ENCODE measurements around the gene WDR7. TPM values are rescaled to one million over a fixed set of nuclear protein-coding genes. Genes with fewer than 3 reads are reported as not detected.

Gene WDR7
- total and polyA plus RNA-seq, 2 of the 4 experiments (the other 2 are of a cell fraction) = 3.7 to 23.3 TPM

- POLR2A ChIA-PET (ENCODE audit: unreplicated experiment) = no interaction called here
- BruUV-seq (replicated peaks) = no TSS peak
- no peak overlapping the region for H3K56ac ChIP-seq (ENCODE audit: extremely low read depth, insufficient read depth, low read length)
- H3K14ac ChIP-seq (replicated peaks; ENCODE audit: low read depth, low read length) = no peak overlapping the region
- no peak overlapping the region for H3K4me2 ChIP-seq (ENCODE audit: low read depth, low read length)
- H4K5ac ChIP-seq (ENCODE audit: low read depth, low read length) = no peak overlapping the region
- H3K4ac ChIP-seq (ENCODE audit: low read depth, low read length) = no peak overlapping the region
- no peaks in the 10 kb centered on the region for H3K79me1 ChIP-seq (ENCODE audit: low read depth in 1 of 2, low read length in 2 of 2)
- no peak overlapping the region for H2AFZ ChIP-seq (replicated peaks; ENCODE audit: low read length, poor library complexity)
- no peak overlapping the region for H2BK120ac ChIP-seq (ENCODE audit: low read depth, low read length)
- in situ Hi-C loops (cut with MboI; ENCODE audit: low sequenced_read_pairs) = no loop called here
- H3K18ac ChIP-seq (ENCODE audit: low read depth, low read length) = no peak overlapping the region
- no peak overlapping the region for H2AK9ac ChIP-seq (replicated peaks; ENCODE audit: low read depth, low read length, poor library complexity)
- no peak overlapping the region for H4K91ac ChIP-seq (ENCODE audit: insufficient read depth, low read depth, low read length)
- no peak overlapping the region for H4K8ac ChIP-seq (ENCODE audit: low read depth in 2 of 2, low read length in 2 of 2)
- H2AK5ac ChIP-seq (ENCODE audit: low read depth, low read length) = no peak overlapping the region
- ATAC-seq (ENCODE audit: low read depth) (no peak), DNase-seq (no peak)
- no peaks in the 10 kb centered on the region for H3K4me1 ChIP-seq (ENCODE audit: control insufficient read depth, insufficient read depth, low read length)
- H2BK20ac ChIP-seq (ENCODE audit: low read depth, low read length) = no peak overlapping the region
- WGBS, 2 experiments (ENCODE audit: extremely low coverage in 2 of 2, insufficient read length in 1 of 2) = no CpG with 5 or more reads among the region's 4 CpGs
- peaks cover 4% of the 10 kb centered on the region for H3K27me3 ChIP-seq (ENCODE audit: control insufficient read depth, insufficient read depth, low read length)
- no peak overlapping the region for H2BK5ac ChIP-seq (ENCODE audit: low read depth, low read length, poor library complexity, severe bottlenecking)
- no peaks in the 10 kb centered on the region for H3K36me3 ChIP-seq (ENCODE audit: control insufficient read depth, insufficient read depth, low read length)
- H2BK15ac ChIP-seq (ENCODE audit: low read depth, low read length) = no peak overlapping the region
- intact Hi-C loops (cut with micrococcal nuclease) = no loop called here
- H3K27ac ChIP-seq (ENCODE audit: insufficient read depth, low read length) = no peak overlapping the region
- TF ChIP-seq CTCF (conservative IDR thresholded peaks at IDR 0.05; ENCODE audit: low read depth, low read length) (no peak), FOS (IDR thresholded peaks at IDR 0.05; ENCODE audit: low read depth, low read length) (no peak), POLR2A (IDR thresholded peaks at IDR 0.05; ENCODE audit: low read depth, low read length) (no peak), USF2 (IDR thresholded peaks at IDR 0.05; ENCODE audit: low read depth, low read length) (no peak), NFE2L2 (IDR thresholded peaks at IDR 0.05; ENCODE audit: low read depth, low read length) (no peak), MAZ (IDR thresholded peaks at IDR 0.05; ENCODE audit: borderline replicate concordance, low read depth, low read length) (no peak), MAFK (IDR thresholded peaks at IDR 0.05; ENCODE audit: low read depth, low read length) (no peak), SMC3 (IDR thresholded peaks at IDR 0.05; ENCODE audit: low read depth, low read length) (no peak), RAD21 (IDR thresholded peaks at IDR 0.05; ENCODE audit: low read length) (no peak), RFX5 (IDR thresholded peaks at IDR 0.05; ENCODE audit: low read depth, low read length) (no peak), CEBPB (IDR thresholded peaks at IDR 0.05; ENCODE audit: low read depth, low read length) (no peak), BHLHE40 (IDR thresholded peaks at IDR 0.05; ENCODE audit: low read depth, low read length) (no peak), CHD1 (IDR thresholded peaks at IDR 0.05; ENCODE audit: low read depth, low read length) (no peak)
- H3K9ac ChIP-seq (ENCODE audit: low read depth, low read length) = no peak overlapping the region
- no peaks in the 10 kb centered on the region for H3K9me3 ChIP-seq (ENCODE audit: control insufficient read depth, insufficient read depth, low read length)
- dilution Hi-C loops (cut with HindIII; ENCODE audit: low sequenced_read_pairs, unreplicated experiment) = no loop called here
- H3K9me1 ChIP-seq (ENCODE audit: insufficient read depth, low read length) = no peaks in the 10 kb centered on the region
- CTCF ChIA-PET = no interaction called here
- H3K4me3 ChIP-seq (ENCODE audit: insufficient read depth, low read depth, low read length) = no peak overlapping the region
- no peak overlapping the region for H3K23ac ChIP-seq (ENCODE audit: low read depth, low read length)
- no peaks in the 10 kb centered on the region for H4K20me1 ChIP-seq (ENCODE audit: insufficient read depth, low read length)
Measured at GRCh38 chr18:57052173-57052572, 401.0 kb downstream of the WDR7 start.
